Stimulated activated CD8-positive, alpha-beta memory T cell treated with anti-CD3 and anti-CD28 coated beads, Interleukin-7, amount 100 ng/mL, for 24 hours (primary cell): ENCODE measurements around the gene NUMBL.
"Not testable (repeated sequence)": the region's sequence is repeated elsewhere in the genome, so short reads cannot be mapped to it uniquely, and the experiment has no call there.

Experiments used
- DNase-seq: peaks from one replicate; pipeline ENCODE4 v3.0.0-alpha.2; 2020; ENCODE audit warnings: low read depth

The NUMBL gene

GRCh38 chr19:40690050-40690692 lies at the start of gene NUMBL:
Gene NUMBL (minus strand): TSS chr19:40690651. CDS start chr19:40690483, 168 bp downstream.
- DNase-seq, result no peak

DNA sequence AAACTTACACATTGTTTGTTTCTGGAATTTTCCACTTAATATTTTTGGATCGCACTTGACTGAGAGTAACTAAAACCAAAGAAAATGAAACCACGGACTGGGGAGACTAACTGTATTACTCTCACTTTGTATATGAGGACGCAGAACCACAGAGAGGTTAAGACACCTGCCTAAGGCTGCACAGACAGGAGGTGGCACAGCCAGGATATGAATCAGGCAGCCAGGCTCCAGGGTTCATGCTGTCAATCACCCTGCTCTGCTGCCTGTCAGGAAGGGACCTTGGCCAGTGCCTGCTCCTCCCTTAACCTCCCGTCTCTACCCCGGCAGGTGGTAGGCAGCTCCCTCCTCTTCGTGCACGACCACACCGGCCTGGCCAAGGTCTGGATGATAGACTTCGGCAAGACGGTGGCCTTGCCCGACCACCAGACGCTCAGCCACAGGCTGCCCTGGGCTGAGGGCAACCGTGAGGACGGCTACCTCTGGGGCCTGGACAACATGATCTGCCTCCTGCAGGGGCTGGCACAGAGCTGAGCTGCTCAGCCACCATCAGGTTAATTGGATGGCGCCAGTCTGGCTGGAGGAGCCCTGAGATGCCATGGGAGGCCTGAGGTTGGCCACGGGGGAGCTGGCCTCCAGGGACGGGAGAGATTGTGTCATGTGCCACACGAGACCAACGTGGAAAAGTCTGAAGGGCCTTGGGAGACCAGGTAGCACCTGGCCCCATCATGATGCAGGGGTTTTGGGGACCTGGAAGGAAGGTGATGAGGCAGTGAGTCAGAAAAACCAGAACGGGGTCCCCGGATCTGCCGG lies 48.8 kb upstream of the NUMBL start:
- no peak for DNase-seq

DNA sequence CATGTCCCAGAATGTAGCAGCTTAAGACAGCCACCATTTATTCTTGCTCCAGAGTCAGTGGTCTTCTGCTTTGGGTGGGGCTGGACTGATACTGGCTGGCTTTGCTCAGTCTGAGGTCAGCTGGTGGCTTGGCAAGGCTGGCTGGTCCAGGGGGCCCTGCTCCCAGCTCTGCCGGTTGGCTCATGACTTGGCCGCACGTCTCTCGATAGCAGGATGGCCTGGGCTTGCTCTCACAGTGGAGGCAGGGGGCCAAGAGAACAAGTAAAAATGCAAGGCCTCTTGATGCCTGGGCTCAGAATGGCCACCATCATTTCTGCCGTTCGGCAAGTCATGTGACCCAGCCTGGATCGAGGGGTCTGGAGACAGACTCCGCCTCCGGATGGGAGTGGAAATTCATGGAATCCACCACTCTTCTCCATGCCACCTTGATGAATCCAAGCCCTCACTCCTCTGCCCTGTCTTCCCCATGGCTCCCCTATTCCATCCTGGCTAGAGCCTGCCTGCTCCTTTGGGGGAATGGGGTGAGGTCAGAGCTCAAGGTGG lies 46.7 kb upstream of the NUMBL start:
- DNase-seq, result no peak

DNA sequence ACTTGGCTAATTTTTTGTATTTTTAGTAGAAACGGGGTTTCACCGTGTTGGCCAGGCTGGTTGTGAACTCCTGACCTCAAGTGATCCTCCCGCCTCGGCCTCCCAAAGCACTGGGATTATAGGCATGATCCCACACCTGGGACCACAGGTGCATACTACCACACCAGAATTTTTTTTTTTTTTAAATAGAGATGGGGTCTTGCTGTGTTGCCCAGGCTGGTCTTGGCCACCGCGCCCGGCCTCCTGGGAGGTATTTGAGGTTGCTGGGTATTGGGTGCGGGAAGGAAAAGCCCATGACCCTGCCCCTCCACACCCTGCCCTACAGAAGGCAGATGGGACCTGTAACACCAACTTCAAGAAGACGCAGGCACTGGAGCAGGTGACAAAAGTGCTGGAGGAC lies 46.2 kb upstream of the NUMBL start:
- no peak for DNase-seq

- no peak for DNase-seq
Observed at GRCh38 chr19:40735013-40735771, 44.7 kb upstream of the NUMBL start.

- DNase-seq, result no peak
Observed at GRCh38 chr19:40733149-40733548, 42.7 kb upstream of the NUMBL start.

DNA sequence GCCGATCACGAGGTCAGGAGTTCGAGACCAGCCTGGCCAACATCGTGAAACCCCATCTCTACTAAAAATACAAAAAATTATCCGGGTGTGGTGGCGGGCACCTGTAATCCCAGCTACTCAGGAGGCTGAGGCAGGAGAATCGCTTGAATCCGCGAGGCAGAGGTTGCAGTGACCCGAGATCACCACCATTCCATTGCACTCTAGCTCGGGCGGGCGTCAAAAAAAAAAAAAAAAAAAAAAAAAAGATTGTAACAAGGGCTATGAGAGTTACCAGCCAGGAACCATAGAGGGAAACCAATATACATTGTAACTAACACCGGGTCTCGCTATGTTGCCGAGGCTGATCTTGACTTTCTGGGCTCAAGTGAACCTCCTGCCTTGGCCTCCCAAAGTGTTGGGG lies 41.9 kb upstream of the NUMBL start:
- not testable (repeated sequence) for DNase-seq

- DNase-seq, result not testable (repeated sequence)
Observed at GRCh38 chr19:40730065-40730464, 39.6 kb upstream of the NUMBL start.

DNA sequence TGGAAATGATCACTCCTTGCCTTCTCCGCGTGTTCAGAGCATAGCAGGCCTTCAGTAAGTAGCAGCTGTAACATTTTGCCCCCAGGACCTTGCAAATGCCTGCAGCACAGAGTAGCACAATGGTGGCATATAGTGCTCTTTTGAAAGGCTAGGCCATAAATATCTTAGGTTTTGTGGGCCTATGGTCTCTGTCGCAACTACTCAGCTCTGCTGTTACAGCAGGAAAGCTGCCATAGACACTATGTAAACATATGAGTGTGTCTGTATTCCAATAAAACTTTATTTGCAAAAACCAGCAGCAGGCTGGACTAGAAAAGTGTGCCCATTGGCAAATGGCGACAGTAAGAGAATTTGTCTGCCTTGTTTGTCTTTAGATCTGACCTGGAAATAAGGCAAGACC lies 35.8 kb upstream of the NUMBL start:
- no peak for DNase-seq

DNA sequence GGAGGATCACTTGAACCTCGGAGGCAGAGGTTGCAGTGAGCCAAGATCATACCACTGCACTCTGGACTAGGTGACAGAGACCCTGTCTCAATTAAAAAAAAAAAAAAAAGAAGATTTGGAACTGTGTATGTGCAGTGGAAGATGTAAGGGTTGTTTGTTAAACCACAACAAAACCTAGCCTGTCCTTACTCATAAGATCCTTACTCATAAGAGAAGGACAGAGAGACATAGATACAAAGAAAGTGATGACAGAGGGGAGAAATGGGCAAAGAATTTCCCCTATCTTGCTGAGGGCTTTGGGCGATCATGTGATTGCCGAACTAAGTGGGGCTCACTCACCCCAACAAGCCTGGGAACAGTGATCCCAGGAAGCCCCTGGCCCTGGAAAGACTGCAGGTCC lies 34.4 kb upstream of the NUMBL start:
- DNase-seq, result no peak

- no peak for DNase-seq
Observed at GRCh38 chr19:40724315-40724714, 33.9 kb upstream of the NUMBL start.

DNA sequence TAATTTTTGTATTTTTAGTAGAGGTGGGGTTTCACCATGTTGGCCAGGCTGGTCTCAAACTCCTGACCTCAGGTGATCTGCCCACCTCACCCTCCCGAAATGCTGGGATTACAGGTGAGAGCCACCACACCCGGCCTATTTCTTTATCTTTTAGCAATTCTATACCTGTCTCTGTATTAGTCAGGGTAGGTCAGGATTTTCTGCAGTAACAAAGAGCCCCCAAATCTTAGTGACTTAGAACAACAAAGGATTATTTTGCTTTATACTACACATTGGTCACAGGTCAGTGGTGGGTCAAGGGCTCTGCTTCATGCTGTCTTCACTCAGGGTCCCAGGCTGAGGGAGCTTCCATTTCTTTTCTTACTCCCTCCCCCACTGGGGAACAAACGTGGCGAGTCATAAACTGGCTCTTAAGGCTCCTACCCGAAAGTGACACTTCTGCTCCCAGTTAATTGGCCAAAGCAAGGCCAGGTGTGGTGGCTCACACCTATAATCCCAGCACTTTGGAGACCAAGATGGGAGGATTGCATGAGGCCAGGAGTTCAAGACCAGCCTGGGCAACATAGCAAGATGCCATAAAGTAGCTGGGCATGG lies 33.3 kb upstream of the NUMBL start:
- DNase-seq, result no peak

DNA sequence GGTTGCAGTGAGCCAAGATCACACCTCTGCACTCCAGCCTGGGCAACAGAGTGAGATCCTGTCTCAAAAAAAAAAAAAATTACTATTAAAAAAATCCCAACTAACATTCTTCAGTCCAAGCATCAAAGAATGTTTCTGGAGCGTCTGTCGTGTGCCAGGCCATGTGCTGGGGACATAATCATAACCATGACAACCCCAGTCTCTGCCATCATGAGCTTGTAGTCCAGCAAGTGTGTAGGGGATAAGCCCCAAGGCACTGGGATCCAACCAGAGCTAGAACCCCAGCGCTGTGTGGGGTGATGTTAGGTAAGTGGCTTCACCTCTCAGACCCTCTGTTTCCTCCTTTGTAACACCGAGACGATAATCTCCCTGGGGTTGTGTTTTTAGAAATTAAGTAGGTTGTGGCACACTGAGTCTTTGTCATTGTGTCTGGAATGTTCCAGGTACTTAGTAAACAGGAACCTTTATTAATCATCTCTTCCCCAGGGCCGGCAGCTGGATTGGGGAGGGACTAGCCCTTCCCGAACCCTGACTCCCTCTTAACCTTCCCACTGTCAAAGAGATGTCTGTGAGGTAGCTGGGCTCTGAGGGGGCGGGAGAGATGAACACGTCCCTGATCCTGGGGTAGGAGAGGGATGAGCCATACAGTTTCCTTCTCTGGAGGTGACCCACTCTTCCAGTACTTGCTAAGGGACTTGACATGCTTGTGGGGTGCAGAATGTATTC lies 31.6 kb upstream of the NUMBL start:
- DNase-seq, result no peak

- DNase-seq, result no peak
Observed at GRCh38 chr19:40721140-40721486, 30.7 kb upstream of the NUMBL start.

- no peak for DNase-seq
Observed at GRCh38 chr19:40719414-40719894, 29.0 kb upstream of the NUMBL start.

DNA sequence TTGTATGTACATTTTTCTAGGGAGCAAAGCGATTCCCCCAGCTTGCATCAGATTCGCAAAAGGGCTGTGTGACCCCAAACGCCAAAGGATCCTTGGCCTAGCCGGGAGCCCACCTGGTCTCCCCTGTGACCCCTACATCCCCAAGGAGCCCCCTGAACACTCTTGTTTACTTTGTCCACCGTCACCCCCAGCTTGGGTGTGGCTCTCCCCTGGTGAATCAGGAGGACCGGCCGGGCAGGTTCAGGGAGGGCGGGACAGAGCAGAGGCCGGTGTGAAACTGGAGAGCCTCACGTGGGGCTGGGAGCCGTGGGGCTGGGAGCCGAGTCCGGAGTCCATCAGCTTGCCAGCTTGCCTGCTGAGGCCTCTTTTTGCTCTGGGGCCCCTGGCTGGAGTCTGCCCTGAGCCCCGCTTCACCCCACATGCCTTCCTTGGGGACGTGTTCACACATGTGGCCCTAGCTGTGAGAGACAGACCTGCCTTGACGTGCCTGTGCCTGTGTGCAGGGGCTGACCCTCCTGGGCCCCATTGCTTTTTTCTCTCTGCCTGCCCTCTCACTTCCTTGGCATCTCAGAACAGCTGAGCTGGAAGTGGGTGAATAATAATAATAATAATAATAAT lies 28.4 kb upstream of the NUMBL start:
- DNase-seq, result no peak

DNA sequence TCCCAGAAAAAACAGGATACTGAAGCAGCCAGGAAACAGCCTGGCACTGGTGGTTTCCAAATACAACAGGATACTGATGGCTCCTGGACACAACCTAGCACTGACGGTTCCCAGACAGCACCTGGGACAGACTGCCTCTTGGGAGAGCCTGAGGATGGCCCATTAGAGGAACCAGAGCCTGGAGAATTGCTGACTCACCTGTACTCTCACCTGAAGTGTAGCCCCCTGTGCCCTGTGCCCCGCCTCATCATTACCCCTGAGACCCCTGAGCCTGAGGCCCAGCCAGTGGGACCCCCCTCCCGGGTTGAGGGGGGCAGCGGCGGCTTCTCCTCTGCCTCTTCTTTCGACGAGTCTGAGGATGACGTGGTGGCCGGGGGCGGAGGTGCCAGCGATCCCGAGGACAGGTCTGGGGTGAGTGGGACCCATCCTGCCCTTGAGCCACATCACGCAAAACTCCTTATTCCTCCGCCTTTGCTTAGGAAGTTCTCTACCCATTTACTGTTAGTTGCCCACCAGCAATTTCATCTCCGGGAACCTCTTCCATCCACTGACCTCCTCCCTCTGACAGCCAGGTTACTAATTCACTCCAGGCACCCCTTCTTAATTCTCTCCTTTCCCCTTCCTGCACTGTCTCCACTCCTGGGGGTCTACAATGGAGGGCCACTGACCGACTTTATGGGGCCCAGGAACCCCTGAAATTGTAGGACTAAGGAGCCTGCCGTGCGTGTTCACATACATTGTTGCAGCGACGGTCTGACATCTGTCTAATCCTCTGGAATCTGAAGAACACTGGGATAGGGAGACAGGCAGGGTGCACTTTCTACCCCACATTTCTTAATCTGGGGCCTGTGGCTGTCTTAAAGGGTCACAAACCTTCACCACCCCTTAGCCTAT lies 27.7 kb upstream of the NUMBL start:
- no peak for DNase-seq

GRCh38 chr19:40717325-40717879 lies 27.0 kb upstream of the NUMBL start:
- DNase-seq, result no peak

- peak; percentile 100 for DNase-seq
Observed at GRCh38 chr19:40716482-40717324, 26.3 kb upstream of the NUMBL start, which contains the start of the genes COQ8B and ITPKC. Gene COQ8B (minus strand): TSS chr19:40716886. CDS start chr19:40714632, 2,254 bp downstream. Gene ITPKC (plus strand): TSS chr19:40717112. CDS start chr19:40717136, 24 bp downstream.
